ENCODE data around the gene HTR1B. TPM values are rescaled to one million over a fixed set of nuclear protein-coding genes. Genes with fewer than 3 reads are reported as not detected.

HTR1B gene
- total RNA-seq, result not detected

GRCh38 chr6:77463308-77463860 is at the start of gene HTR1B:
HTR1B (minus strand) TSS chr6:77463491; CDS start chr6:77463403, 88 bp downstream.
- TF ChIP-seq CTCF (IDR thresholded peaks at IDR 0.05), result no peak
- H3K27me3 ChIP-seq, result peaks cover 4 to 28% of the 10 kb centered on the region in 2 donors
- H3K4me3 ChIP-seq, result peak within 1 kb of the TSS; percentile 34 to 49
- no peak within 1 kb of the TSS for H3K27ac ChIP-seq
- H3K4me1 ChIP-seq, result peaks cover 0 to 39% of the 10 kb centered on the region in 2 donors
- no peak for DNase-seq (ENCODE audit: low spot score)
- no peaks in the 10 kb centered on the region for H3K9me3 ChIP-seq
- H3K36me3 ChIP-seq, result no peaks in the 10 kb centered on the region

- TF ChIP-seq CTCF (IDR thresholded peaks at IDR 0.05), result no peak
- no peaks in the 10 kb centered on the region for H3K4me1 ChIP-seq
- H3K4me3 ChIP-seq, result no peak overlapping the region
- H3K27me3 ChIP-seq, result no peaks in the 10 kb centered on the region
- H3K27ac ChIP-seq, result no peak overlapping the region
- no peak for DNase-seq (ENCODE audit: low spot score)
- peaks cover 8 to 32% of the 10 kb centered on the region in 2 donors for H3K9me3 ChIP-seq
- H3K36me3 ChIP-seq, result no peaks in the 10 kb centered on the region
These were observed 49.3 kb upstream of the HTR1B start for GRCh38 chr6:77512554-77512953.

- H3K9me3 ChIP-seq, result peaks cover 8 to 32% of the 10 kb centered on the region in 2 donors
These were observed 48.6 kb upstream of the HTR1B start for GRCh38 chr6:77511860-77512259.

GRCh38 chr6:77502981-77503380 is 39.7 kb upstream of the HTR1B start:
- H3K36me3 ChIP-seq, result no peaks in the 10 kb centered on the region
- H3K4me3 ChIP-seq, result no peak overlapping the region
- TF ChIP-seq CTCF (IDR thresholded peaks at IDR 0.05), result no peak
- no peak for DNase-seq (ENCODE audit: low spot score)
- no peaks in the 10 kb centered on the region for H3K9me3 ChIP-seq
- no peak overlapping the region for H3K27ac ChIP-seq
- H3K4me1 ChIP-seq, result no peaks in the 10 kb centered on the region
- H3K27me3 ChIP-seq, result no peaks in the 10 kb centered on the region

More at GRCh38 chr6:77511860-77512259, 48.6 kb upstream of the HTR1B start:
- DNase-seq (ENCODE audit: low spot score), result no peak
- Histone ChIP-seq H3K4me3 (no peak overlapping the region), H3K4me1 (no peaks in the 10 kb centered on the region), H3K27me3 (no peaks in the 10 kb centered on the region), H3K27ac (no peak overlapping the region), H3K36me3 (no peaks in the 10 kb centered on the region)
- TF ChIP-seq CTCF (IDR thresholded peaks at IDR 0.05), result no peak

GRCh38 chr6:77492530-77492929 is 29.2 kb upstream of the HTR1B start:
- DNase-seq (ENCODE audit: low spot score), result no peak
- H3K27me3 ChIP-seq, result no peaks in the 10 kb centered on the region
- TF ChIP-seq CTCF (IDR thresholded peaks at IDR 0.05), result no peak

More at GRCh38 chr6:77492530-77492929, 29.2 kb upstream of the HTR1B start:
- Histone ChIP-seq H3K27ac (no peak overlapping the region), H3K36me3 (no peaks in the 10 kb centered on the region), H3K4me3 (no peak overlapping the region), H3K9me3 (no peaks in the 10 kb centered on the region), H3K4me1 (no peaks in the 10 kb centered on the region)
